ENCODE measurements around the gene FLNC.

The FLNC gene

DNA sequence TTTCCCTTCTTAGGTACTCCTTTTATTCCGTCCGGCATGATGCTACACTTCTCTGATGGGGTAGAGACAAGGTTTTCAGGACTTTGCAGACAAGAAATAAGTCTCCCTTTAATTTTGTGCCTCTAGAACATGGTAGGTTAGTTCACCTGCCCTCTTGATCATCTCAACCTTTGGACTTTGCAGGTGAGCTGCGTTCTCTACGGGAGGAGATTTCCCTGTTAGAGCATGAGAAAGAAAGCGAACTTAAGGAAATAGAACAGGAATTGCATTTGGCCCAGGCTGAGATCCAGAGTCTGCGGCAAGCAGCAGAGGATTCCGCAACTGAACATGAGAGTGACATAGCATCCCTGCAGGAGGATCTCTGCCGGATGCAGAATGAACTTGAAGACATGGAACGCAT, 29.2 kb upstream of the FLNC start:
- DNase-seq: no peak
- in situ Hi-C loops (cut with MboI; ENCODE audit: low pct_unique_long_range_greater_than_20kb, low sequenced_read_pairs): no loop called here

- no peak for DNase-seq
- in situ Hi-C loops (cut with MboI; ENCODE audit: low pct_unique_long_range_greater_than_20kb, low sequenced_read_pairs): no loop called here
Observed at GRCh38 chr7:128801667-128802418, 28.4 kb upstream of the FLNC start.

GRCh38 chr7:128804484-128804883, 25.7 kb upstream of the FLNC start:
- DNase-seq: no peak
- in situ Hi-C loops (cut with MboI; ENCODE audit: low pct_unique_long_range_greater_than_20kb, low sequenced_read_pairs): no loop called here

GRCh38 chr7:128805225-128805624, 25.0 kb upstream of the FLNC start:
- no peak for DNase-seq

DNA sequence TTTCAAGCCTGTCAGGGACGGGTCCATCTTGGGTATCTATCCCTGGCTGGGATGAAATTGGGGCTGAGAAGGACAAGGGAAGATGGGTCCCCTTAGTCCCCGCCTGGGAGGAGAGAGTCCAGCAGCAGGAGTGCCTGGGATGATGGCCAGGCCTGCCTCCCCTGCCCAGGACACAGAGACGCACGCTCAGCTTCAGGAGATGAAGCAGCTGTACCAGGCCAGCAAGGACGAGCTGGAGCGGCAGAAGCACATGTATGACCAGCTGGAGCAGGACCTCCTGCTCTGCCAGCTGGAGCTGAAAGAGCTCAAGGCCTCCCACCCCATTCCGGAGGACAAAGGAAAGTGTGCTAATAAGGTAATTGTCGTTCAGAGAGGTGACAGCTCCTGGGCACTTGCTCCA, 23.0 kb upstream of the FLNC start:
- DNase-seq: no peak
- in situ Hi-C loops (cut with MboI; ENCODE audit: low pct_unique_long_range_greater_than_20kb, low sequenced_read_pairs): no loop called here

More at GRCh38 chr7:128805225-128805624, 25.0 kb upstream of the FLNC start:
- in situ Hi-C loops (cut with MboI; ENCODE audit: low pct_unique_long_range_greater_than_20kb, low sequenced_read_pairs): no loop called here

GRCh38 chr7:128809363-128809762, 20.8 kb upstream of the FLNC start:
- no peak for DNase-seq
- in situ Hi-C loops (cut with MboI; ENCODE audit: low pct_unique_long_range_greater_than_20kb, low sequenced_read_pairs): no loop called here

GRCh38 chr7:128810473-128810872, 19.7 kb upstream of the FLNC start:
- no peak for DNase-seq
- in situ Hi-C loops (cut with MboI; ENCODE audit: low pct_unique_long_range_greater_than_20kb, low sequenced_read_pairs): no loop called here

GRCh38 chr7:128810997-128811396, 19.2 kb upstream of the FLNC start:
- in situ Hi-C loops (cut with MboI; ENCODE audit: low pct_unique_long_range_greater_than_20kb, low sequenced_read_pairs): no loop called here
- no peak for DNase-seq

DNA sequence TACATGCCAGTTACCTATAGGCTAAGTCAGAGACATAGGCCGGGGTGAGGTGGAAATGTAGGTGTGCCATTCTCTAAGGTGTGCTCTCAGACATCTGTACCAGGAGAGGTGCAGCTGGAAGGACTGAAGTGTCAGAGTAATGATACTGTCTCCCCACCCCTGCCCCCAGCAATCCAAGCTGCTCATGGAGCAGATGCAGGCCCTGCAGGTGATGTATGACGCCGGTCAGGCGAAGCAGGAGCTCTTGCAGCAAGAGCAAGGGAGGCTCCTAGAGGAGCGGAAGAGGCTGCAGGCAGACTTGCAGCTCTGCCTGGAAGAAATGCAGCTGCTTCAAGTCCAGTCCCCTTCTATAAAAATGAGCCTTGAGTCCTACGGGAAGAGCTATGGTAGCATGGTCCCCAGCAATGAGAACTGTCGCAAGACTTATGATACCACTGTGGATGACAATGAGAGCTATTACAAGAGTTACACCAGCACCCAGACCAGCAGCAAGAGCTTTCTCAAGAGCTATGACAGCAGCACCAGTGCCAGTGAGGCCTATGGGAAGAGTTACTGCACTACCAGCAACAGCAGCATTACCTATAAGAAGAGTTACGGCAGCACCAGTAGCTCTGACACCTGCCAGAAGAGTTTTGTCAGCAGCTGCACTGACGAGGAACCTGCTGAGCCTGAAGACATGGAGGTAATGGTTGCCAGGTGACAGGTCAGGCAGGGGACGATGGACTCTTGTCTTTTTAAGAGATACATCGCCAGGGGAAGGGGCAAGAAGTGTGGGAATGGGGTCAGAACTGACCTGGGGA, 18.4 kb upstream of the FLNC start:
- DNase-seq: no peak
- in situ Hi-C loops (cut with MboI; ENCODE audit: low pct_unique_long_range_greater_than_20kb, low sequenced_read_pairs): no loop called here

GRCh38 chr7:128812514-128813168, 17.6 kb upstream of the FLNC start:
- in situ Hi-C loops (cut with MboI; ENCODE audit: low pct_unique_long_range_greater_than_20kb, low sequenced_read_pairs): no loop called here
- DNase-seq: peak; percentile 29

- no peak for DNase-seq
- in situ Hi-C loops (cut with MboI; ENCODE audit: low pct_unique_long_range_greater_than_20kb, low sequenced_read_pairs): no loop called here
Observed at GRCh38 chr7:128814499-128814898, 15.7 kb upstream of the FLNC start.

DNA sequence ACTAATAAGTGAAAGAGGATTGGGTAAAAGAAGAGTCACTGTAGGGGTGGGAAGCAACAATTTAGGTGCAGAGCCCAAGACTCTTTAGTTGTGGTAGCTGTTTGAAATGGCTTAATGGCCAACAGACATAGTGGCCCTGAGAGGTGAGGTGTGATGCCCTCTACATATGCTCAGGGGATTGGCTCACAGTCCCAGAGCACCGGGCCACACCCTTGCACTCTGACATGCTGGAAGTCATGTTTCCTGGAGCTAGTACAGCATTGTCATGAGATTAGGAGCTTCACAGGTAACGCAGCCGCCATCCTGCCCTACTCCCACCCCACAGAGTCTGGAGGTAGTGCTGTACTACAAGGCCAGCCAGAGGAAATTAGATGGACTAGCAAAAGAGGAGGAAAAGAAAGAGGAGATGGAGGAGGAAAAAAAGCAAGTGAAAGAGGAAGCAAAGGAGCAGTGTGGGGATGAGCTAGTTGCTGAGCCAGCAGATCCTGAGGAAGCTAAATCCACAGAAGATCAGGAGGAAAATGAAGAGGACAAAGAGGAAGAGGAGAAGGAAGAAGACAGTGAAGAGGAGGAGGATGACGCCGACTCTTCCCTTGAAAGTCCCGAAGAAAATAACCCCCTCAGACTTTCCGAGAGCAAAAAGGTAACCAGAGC, 14.8 kb upstream of the FLNC start:
- no peak for DNase-seq
- in situ Hi-C loops (cut with MboI; ENCODE audit: low pct_unique_long_range_greater_than_20kb, low sequenced_read_pairs): no loop called here

GRCh38 chr7:128818694-128819093, 11.5 kb upstream of the FLNC start:
- in situ Hi-C loops (cut with MboI; ENCODE audit: low pct_unique_long_range_greater_than_20kb, low sequenced_read_pairs): no loop called here
- DNase-seq: no peak

DNA sequence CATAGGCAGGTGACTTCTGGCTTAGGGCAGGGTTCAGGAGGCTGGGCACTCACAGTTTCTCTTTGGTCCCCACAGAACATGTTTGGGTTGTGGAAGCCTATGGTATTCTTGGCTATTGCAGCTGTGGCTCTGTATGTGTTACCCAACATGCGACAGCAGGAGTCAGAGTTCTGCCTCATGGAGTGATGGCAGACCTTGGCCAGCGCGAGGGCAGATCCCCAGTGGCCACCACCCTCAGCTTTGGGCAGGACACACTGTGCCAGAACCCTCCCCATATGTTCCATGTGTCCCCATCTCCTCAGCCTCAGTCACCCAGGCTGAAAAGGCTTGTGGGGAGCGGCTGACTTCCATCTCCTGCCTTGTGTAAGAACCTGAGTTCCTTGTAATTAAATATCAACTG, 8.5 kb upstream of the FLNC start:
- in situ Hi-C loops (cut with MboI; ENCODE audit: low pct_unique_long_range_greater_than_20kb, low sequenced_read_pairs): no loop called here

DNA sequence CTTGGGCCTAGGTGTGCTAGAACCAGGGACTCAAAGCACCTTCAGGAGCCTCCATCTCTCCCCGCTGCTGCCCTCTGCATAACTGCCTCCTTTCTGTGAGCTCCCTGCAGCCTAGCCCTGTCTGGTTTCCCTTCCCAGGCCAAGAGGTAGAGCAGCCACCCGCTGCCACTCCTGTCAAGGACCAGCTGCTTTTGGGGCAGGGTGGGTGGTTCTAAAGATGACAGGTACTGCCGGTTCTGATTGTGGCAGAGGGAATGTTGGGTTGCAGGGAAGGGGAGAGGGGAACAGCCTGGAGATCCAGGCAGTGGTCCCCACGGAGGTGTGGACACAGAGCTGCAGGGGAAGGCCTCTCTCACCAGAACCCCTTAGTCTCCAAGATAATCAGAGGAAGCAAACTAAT, 3.7 kb upstream of the FLNC start:
- no peak for DNase-seq
- in situ Hi-C loops (cut with MboI; ENCODE audit: low pct_unique_long_range_greater_than_20kb, low sequenced_read_pairs): no loop called here

More for the DNA sequence above, 8.5 kb upstream of the FLNC start:
- no peak for DNase-seq

GRCh38 chr7:128826916-128827247, 3.3 kb upstream of the FLNC start:
- in situ Hi-C loops (cut with MboI; ENCODE audit: low pct_unique_long_range_greater_than_20kb, low sequenced_read_pairs): no loop called here

DNA sequence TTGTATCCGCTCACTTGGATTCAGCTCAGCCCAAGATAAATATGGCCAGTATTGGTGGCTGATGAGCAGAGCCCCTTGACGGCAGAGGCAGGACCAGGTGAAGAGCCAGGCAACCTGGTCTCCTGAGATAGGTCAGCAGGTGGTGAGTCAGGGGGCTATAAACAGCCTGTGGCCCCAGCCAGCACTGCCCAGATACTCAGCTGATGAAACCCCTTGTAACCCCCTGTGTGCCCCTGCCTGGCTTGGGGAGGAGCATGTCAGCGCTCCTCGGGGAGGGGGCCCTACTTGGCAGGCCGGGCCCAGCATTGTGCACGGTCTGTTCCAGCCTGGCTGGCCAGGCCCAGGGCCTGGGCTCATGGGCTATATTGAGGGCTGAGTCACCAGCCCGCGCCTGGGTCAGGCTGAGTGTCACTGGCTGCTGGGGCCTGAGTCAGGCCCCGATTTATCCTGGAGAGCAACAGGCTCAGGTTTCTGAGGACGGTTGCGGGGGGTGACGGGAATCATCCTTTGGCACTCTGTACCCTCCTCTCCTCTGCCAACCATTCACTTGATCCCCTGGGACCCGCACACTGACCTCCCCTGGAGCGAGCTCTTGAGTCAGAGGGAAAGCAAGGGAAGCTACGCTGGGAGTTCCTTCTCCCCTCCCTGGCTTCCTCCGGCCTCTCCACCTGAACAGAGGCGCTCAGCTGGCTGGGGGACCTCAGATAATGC, 2.8 kb upstream of the FLNC start:
- in situ Hi-C loops (cut with MboI; ENCODE audit: low pct_unique_long_range_greater_than_20kb, low sequenced_read_pairs): no loop called here
- DNase-seq: no peak

More at GRCh38 chr7:128826916-128827247, 3.3 kb upstream of the FLNC start:
- no peak for DNase-seq

DNA sequence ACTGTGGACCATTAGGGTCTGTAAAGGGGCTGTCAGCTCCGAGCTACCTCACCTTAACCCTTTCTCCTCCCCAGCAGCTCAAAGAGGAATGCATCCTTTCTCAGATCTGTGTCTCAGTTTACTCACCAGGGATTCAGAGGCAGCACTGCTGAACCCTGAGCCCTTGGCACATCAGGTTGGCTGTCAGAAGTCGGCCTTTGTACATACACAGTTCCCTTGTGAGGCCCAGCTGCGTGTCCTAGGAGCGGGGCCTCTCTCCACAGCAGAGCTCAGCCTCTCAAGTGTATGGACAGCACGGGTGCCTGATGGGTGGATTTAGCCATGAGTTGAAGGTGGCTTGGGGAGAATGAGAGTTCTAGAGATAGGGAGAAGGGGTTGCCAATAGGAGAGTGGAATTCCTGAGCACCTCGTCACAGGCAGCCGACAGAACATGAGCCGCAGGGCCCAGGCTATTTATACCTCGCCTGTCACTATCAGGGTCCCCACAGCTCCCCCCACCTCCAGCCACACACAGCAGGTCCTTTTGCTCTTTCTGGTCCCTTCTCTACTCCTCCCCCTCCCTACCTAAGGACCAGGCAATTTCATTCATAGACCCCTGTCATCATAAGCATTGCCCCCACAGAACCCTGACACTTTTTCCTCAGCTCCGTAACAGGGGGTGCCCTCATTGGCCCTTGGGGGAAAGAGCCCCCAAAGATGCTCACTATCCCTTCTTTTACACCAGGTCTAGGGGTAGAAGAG, 2.1 kb upstream of the FLNC start:
- in situ Hi-C loops (cut with MboI; ENCODE audit: low pct_unique_long_range_greater_than_20kb, low sequenced_read_pairs): no loop called here
- no peak for DNase-seq

Data from KBM-7 (cell line).